NCI-H1417 (cell line): ENCODE data around the gene AHI1.

Experiments
- DNase-seq, 3 experiments: peaks; one replicate each; lab custom pipeline; 2025; lab: John Stamatoyannopoulos, UW

Gene AHI1

DNA sequence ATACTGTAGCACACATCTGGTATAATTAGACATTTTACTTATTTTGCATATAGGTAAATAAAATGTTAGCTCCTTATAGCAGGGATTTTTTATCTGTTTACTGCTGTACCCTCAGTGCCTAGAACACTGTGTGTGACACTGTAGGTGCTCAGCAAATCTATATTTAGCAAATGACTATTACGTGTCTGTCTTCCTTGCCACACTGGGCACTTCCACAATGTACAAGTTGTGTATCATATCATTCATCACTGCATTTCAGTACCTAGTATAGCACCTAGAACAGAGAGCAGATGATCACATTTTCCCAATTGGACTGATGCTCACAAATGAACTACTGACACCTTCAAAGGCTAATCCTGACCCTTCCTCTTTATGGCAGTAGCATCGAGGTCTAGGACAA is 200.8 kb downstream of the AHI1 start:
- no peak for DNase-seq

DNA sequence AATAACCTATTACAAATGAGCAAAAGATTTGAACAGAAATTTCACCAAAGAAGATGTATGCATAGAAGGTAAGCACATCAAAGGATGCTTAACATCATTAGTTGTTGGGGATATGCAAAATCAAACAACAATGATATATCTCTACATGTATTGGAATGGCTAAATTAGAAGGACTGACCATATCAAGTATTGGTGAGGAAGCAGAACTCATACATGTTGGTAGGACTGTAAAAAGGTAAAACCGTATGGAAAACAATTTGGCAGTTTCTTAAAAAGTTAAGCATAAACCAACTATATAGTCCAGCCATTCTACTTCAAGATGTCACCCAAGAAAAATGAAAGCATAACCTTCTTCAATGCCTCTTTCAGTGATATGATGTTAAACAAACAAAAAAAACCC is 202.5 kb downstream of the AHI1 start:
- DNase-seq: no peak

DNA sequence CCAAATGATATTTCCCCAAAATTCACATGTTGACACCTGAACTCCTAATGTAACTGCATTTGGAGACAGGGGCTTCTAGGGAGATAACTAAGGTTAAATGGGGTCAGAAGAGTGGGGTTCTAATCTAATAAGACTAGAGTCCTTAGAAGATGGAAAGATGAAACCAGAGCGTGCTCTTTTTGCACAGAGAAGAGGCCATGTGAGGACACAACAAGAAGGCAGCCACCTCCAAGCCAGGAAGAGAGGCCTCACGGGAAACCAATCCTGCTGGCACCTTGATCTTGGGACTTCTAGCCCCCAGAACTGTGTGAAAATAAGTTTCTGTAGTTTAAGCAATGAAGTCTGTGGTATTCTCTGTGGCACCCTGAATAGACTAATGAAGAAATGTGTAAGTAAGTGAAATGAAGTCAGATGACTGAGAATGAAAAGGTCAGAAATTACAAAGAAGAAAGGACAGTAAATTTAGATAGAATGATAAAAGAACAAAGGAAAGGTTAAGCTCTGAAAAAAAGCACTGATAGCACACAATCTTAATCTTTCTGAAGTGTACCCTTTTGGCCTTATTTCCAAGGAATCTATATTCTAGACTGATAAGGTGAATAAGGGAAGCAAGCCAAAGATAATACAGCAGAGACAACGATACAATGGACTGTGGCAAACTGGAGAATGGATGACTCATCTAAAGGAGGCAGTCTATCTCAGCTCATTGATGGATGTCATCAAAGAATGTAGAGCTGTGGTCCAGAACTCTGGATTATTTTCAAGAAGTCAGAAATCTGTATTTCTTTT is 206.1 kb downstream of the AHI1 start:
- no peak for DNase-seq

DNA sequence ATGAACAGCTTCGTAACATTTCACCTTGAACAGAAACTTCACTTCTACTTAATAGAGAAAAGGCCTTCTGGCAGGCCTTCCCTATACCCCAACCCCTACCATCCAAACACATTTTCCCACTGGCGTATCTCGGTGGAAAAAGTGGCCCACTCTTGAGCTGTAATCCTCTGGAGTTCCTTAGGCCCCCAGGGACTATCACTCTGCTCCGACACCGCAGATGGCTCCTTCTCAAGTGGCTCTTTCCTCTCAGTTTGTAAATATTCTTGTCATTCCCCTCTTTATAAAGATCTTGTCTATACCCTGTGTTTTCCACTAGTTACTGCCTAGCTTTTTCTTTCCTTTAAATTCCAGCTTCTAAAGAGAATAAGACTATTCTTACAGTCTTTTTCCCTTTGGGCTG is 207.7 kb downstream of the AHI1 start:
- DNase-seq: peak in 1 of 3 experiments; percentile 84

DNA sequence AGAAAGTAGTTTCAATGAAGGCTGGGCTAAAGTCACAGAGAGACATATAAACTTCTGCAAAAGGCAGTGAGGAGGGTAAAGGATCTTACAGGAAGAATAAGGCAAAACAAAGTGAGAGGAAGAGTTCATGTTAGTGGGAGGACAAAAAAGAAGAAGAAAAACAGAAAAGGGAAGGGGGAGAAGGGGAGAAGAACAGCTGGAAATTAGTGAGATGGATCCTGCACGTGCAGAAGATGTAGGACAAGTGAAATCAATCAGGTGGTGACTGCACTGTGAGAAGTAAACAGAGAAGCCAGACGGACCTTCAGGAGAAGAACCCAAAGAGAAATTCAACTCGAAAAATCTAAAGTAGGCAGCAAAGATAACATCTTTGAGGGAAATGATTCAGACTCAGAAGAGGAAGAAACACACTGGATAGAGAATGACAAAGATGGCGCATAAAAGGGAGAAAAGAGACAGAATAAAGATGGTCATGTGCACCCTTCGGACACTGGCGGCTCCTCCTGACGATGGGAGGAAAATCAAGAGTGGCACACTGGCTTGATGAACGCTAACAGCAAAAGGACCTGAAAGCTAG is 210.5 kb downstream of the AHI1 start:
- no peak for DNase-seq

DNA sequence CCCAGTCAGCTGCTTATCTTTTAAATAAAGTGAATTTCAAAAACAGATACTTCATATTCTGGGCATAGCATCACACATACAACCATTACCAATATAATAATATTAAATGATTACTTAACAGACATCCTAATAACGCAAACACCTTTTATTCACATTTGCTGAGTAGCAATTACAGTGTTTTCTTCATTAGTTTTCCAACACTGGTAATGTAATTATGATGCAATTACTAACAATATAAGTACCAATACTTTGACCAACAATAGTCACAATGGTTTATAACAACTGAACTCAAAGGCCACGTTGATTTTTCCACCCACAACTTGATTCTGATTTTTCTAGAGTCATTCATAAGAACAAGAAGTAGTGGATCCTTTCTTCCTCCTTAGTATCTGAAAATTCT is 212.4 kb downstream of the AHI1 start:
- no peak for DNase-seq

DNA sequence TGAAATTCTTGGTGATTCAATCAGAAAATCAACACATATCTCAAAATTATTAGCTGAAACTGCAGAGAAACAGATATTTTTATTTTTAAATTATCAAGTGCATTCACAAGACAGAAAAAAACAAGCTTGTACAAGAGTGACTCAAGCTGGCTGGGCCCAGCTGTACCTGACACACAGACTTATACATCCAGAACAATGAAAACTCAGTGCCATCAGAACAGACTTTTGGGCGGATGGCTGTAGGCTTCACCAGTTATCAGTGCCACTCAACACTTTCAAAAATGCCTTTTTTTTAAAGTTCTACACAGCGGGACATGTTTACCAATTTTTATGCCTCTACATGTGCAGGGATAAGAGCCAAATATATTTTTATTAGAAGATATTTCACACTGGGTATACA is 213.6 kb downstream of the AHI1 start:
- DNase-seq: no peak

DNA sequence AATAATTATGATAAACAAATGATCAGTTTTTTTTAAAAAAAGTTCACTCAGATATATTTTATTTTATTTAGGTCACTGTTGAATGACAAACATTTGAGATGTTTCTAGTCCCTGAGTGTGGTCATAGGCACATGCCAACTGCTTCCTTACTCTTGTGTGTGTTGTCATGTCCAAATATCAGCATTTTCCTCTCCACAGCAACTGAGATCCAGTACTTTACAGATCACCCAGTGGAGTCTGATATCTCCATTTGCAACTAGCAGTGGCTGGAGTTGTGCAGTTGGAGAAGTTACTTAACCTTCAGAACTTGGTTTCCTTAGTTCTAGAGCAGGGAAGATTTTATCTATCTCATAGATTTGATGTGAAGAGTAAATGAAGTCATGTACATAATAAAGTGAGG is 215.1 kb downstream of the AHI1 start:
- DNase-seq: no peak

DNA sequence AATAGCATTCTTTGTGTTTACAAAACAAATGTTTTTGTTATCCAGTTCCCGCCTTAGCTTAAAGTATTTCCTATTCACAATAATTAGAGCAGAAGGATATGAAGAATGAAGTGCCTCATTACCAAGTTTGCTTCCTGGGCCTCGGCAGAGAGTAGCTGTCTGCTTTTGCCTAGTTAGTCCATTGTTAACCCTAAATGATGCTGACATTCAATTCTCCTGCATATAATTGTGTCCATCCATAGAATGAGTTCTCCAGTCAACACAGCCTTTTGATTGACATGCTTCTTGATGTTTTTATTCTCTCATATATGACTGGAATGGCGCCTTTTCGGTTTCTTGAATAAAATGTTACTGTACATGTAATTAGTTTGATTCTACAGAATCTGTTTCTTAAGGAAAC is 215.6 kb downstream of the AHI1 start:
- DNase-seq: peak in 1 of 3 experiments; percentile 47

DNA sequence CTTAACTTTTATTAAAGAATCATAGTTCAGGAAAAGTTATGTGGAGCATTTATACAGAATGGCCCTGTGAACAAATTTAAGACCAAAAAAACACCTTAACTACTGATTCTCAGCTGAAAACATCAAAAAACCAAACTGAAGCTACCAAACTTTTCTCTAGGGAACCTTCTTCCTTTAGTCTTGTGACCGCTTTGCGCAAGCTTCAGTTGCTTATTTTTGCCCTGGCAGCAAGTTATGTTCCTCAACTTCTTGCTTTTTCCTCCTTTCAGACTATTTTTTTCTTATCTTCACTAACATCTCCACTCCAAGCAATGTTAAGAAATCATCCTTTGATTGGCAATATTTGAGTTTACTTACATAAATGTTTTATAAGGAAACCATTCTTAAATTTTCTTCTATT is 216.3 kb downstream of the AHI1 start:
- DNase-seq: no peak

DNA sequence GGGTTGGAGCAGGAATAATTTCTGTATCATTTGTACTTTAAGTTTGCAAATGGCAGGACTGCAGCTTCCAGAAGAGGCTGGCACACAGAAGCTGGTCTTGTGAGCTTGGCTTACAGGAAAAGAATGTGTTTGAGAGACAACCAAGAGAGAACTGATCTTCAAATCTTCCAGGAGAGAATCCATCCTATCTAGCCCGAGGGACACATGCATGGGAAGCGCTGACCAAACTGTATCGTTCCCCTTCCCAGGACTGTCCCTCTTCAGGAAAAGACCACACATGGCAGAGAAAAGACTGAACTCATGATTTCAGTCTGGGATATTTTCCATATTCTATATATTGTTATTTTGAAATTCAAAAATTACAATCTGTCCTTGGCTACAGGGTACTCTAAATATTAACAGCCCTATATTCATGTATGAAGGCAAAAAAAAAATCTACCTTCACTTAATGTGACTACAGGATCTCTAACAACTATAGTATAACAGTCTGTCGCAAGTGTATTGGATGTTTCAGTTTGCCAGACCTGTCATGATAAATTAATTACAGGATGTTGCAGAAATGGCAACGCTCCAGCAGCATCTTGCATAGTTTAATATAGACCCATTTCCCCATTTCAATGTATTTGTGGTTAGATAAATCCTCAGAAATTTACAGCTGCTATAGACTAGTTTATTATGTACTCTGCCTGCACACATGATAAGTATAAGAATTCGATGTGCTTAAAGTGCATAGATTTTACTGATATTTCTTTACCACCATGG is 217.0 kb downstream of the AHI1 start:
- peak in 1 of 3 experiments; percentile 26 for DNase-seq

DNA sequence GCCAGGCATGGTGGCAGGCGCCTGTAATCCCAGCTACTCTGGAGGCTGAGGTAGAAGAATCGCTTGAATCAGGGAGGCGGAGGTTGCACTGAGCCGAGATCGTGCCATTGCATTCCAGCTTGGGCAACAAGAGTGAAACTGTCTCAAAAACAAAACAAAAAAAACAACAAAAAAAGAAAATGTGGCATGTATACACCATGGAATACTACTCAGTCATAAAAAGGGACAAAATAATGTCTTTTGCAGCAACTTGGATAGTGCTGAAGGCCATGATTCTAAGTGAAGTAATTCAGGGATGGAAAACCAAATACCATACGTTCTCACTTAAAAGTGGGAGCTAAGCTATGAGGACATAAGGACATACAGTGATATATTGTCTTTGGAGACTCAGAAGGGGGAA is 220.1 kb downstream of the AHI1 start:
- no peak for DNase-seq

DNA sequence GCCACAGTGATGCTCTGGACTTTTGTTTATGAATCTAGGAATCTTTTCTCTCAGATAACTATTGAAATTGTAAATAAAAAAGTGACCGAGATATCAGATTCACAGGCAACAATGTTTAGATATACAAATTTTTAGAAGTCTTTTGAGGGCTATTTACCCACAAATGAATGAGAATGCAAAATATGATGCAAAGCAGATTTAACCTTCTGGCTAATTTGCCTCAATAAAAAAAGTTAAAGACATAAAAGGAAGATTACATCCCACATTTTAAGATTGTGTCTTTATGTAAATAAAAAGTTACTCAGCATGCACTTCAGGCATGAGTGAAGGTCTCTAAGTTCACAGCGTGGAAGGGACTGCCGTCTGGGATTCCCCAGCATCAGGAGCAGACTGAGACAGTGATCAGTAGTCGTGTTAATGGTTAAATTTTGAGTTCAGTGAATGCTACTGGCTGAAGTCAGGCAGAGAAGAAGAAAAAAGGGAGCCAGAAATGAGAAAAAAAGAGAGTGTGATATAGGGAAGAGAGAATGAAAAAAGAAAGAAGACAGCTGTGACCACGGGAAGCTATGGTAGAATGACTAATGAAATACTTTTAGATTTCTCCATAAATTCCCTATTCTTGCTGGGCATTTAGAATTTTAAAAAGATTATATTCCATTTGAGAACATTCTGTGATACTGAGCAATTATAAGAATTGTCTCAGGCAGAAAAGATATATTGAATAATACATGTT is 222.8 kb downstream of the AHI1 start:
- no peak for DNase-seq

DNA sequence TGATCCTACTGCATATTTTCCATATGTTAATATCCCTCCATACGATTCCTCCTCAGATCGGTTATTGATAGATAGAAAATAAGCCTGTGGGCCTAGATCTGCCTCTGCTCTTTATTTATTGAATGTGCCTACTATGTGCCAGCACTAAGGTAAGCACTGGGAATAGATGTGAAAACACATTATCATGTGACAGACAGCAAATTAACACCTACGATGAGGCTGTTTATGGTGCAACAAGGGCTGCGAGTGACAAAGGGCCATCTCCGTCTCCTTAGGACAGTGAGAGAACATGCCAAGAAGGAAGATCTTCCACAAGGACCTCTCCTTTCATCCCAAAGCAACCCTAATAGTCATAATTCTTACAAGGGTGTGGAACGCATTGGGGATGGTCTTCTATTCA is 225.9 kb downstream of the AHI1 start:
- DNase-seq: peak in 1 of 3 experiments; percentile 68

DNA sequence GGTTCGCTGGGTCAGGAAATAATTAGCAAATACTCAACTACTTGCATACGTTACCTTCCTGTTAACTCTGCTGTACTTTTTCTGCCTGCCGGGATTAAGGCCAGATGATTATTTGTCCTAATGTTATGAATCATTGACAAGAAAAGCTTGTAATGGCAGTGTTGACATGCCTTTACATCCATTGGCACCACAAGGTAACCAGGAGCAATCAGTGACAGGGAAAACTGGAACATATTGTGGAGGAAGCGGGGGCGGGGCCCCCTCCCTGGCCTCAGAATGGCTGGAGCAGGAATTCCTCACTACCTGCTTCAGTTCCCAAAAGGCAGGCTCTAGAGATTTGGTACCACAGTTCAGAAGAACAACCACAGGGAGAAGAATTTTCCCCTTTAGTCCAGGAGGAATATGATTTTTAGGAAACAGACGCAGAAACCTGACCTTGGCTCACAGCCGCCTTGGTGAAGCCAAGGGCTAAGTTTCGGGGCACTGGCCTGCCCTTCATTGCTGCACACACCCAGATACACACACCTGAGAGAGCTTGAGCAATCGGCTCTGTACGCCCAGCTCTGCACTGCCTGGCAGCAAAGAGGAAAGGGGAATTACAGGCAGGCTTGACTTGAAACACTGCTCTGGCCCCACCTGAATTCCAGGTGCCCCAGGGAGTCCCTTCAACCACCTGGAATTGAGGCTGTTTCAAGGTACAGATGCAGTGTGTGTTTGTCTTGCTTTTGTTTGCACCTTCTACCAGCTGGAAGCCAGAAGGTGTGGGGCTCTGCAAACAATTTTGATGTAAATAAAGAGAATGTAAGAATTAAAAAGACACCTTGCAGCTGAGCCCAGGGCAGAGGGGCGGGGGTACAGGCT is 226.6 kb downstream of the AHI1 start:
- peak; percentile 65 to 98 (median 89) for DNase-seq

DNA sequence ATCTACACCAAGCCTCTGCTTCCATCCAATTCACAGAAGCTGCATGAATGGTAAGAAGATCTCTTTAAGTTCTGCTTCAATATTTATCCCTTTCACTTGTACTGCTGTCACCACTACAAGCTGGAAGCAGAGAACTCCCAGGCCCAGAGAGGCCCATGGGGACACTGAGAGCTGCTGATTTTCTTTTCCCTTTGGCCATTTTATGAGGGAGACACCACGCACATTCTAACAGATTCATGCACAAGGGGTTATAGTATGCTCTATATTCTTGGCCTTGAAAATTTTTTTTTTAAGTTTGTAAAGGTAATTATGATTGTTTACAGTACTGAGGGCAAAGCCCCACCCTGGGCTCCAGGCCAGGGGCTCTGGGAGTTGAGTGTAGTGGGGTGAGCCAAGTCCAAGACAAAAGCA is 228.1 kb downstream of the AHI1 start:
- DNase-seq: peak in 1 of 3 experiments; percentile 53

DNA sequence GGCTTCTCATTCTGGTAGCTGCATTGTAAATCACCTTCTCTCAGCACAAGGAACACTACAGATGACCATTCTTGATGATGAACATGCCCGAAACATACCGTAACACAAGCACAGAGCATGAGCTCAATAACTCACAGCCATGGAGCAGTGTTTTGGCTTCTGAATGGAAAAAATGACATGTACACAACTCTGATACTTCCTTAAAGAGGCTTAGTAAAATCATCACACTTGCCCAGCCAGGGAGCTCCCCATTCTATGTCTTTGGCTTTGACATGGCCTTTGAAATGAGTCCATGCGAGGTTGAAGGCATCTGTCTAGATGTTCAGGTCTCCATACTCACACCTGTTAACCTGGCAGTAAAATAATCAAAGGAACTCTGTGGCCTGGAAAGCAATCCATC is 228.8 kb downstream of the AHI1 start:
- DNase-seq: no peak

DNA sequence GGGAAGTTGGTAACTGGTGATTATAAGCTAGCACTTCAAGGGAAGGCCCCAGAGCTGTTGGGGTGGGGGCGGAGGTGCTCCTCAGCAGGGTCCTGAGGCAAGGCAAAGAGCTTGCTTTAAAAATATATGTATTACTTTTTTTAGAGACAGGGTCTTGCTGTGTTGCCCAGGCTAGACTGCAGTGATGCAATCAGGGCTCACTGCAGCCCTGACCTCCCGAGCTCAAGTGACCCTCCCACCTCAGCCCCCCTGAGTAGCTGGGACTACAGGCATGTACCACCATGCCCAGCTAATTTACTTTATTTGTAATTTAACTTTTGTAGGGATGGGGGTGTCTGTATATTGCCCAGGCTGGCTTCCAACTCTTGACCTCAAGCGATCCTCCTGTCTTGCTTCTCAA is 229.3 kb downstream of the AHI1 start:
- no peak for DNase-seq

DNA sequence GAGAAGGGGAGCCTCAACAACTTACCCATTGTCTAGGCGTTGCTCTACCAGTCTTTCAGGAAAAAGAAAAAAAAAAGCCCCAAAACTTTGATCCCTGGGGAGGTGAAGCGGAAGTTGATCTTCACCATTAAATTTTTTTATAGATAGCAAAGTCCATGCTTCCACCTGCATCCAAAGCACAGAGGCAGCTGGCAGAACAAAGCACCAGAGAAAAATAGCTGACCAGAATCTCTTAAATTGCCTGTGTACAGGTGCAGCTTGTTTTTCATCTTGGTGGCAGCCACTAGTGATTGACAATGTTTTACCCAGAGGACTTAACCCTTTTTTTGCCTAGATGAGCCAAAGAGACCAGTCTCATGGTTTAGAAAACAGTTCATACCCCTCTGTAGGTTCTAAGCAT is 230.5 kb downstream of the AHI1 start:
- peak; percentile 72 to 97 (median 87) for DNase-seq

DNA sequence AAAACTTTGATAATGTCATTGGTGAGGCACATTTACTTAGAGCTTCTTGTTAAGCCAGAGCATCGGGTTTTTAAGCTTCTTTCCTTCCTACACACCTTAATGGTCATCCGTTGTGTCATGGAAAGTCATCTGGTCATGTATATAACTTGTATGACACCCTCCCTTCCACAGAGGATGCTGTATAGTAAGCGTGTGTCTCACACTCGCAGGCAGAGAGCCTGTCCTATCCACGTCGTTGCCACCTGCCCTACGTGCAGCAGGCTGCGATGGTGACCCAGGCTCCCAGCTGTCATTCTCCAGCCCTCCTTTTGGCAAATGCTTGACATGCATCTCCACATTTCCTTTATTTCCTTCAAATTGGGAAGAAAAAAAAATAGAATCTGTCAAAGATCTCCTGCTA is 230.9 kb downstream of the AHI1 start:
- DNase-seq: peak; percentile 42 to 96 (median 87)

DNA sequence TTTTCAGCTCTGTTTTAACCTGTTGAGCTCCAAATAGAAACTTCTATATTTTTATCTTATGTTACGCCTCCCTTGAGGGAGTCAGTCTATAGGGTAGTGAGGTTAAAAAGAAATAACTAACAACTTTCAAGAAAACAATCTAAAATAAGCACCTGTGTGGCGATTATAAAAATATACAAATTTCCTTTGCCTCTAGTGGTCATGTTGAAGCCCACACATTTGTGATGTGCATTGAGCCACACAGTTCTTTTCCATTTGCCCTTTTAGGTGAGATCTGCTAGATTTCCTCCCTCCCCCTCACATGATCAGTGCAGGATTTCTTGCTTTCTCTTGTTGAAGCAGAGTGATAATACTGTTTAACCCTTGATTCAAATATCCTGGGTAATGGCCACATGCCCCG is 232.3 kb downstream of the AHI1 start:
- no peak for DNase-seq
